Measurements from ENCODE around the gene KREMEN1.

The KREMEN1 gene

DNA sequence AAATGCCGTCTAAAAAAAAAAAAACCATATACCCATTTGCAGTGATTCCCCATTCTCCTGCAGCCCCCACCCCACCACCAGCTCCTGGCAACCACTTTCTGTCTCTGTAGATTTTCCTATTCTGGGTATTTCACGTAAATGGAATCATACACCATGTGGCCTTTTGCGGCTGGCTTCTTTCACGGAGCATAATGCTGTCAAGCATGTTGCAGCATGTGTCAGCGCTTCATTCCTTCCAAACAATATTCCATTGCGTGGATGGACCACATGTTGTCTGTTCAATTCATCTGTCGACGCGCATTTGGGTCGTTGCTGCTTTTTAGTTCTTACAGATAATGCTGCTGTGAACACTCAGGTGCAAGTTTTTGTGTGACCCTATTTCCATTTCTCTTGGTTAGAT lies 118.1 kb downstream of the KREMEN1 start:
- DNase-seq (ENCODE audit: low read depth), result no peak

DNA sequence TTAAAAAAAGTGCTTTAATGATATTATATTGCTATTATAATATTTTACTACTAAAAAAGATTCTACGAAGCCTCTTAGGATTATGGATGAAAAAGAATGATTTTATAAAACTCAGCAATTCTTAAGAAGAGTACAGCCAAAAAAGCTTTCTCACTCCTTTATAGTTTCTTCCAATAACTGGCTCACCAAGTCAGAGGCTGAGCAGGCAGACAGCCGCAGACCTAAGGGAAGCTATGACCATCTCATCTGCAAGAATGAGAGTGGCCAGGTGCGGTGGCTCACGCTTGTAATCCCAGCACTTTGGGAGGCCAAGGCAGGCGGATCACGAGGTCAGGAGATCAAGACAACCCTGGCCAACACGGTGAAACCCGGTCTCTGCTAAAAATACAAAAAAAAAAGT lies 120.2 kb downstream of the KREMEN1 start:
- DNase-seq (ENCODE audit: low read depth), result no peak

DNA sequence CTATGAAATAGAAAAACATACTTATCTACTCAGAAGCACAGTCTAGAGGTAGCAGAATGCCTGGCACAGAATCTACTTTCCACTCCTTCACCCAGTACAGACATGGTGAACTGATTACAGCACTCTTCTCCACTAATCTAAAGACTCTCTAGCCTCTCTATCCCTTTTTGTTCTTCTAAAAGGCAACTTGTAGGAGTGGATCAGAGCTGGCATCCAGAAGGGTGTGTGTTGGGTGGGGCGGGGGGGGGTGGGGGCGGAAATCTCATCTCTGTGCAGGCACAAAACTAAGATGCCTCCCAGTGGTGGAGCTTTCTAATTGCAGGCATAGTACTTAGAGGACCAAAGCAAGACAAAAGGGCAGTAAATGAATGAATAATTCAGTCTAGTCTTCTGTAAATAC lies 121.3 kb downstream of the KREMEN1 start:
- DNase-seq (ENCODE audit: low read depth), result no peak

DNA sequence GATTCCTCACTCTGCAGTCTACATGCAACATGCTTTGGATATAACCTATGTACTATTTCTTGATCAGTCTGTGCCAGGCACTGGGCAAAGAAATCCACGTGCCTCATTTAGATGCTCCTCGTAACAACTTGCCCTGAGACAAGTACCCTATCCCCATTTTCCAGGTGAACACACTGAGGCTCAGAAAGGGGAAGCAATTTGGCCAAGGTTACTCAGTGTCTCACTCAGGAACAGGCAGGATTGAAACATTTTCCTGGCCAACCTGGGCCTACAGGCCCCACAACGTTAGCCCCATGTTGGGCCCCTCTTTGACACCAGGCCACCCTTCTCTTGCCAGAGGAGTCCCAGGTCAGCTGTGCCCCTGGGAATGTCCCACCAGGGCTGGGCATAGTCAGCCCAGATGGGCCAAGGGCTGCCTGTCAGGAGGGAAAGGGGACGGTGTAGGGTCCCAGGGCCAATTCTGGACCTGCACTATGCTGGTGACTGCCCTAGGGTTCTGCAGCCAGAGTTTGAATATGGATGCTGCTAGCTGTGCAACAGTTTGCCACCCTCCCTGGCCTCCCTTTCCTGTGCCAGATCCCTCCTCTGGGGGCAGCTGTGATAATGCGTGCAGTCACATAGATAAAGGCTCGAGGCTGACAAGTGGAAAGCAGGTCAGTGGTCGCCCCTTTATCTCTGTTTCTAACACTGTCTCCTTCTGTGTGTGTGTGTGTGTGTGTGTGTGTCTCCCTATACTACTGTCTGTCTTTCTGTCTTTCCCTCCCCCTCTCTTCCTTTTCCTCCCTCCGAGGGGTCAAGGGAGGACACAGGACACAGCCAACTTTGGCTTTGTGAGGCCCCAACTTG lies 122.5 kb downstream of the KREMEN1 start:
- no peak for DNase-seq (ENCODE audit: low read depth)

DNA sequence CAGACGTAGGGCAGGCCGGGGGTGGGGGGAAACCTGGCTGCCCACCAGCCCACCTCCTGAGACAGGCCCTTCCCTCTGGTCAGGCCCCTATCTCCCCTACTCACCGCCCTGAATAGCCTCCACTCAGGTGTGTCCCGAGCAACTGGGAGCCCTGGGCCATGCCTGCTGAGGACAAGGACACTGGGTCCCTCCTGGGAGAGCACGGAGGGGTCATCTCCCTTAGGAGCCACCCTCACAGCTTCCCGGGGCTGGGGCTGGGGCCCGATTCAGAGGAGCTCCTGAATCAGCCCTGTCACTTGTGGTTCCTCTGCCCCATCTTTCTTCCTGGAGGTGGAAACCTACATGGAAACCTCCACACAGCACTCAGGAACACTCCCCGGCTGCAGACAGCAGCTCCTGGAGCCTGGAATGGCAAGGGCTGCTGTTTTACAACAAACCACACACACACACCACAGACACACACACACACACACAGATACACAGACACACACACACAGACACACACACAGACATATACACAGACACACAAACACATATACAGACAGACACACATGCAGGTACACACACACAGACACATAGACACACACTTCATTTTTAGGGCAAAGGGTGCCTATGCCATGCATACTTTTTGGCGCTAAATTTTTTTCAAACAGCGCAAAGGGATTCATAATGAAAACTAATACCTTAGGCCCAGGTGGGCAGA lies 123.3 kb downstream of the KREMEN1 start:
- DNase-seq (ENCODE audit: low read depth), result no peak

DNA sequence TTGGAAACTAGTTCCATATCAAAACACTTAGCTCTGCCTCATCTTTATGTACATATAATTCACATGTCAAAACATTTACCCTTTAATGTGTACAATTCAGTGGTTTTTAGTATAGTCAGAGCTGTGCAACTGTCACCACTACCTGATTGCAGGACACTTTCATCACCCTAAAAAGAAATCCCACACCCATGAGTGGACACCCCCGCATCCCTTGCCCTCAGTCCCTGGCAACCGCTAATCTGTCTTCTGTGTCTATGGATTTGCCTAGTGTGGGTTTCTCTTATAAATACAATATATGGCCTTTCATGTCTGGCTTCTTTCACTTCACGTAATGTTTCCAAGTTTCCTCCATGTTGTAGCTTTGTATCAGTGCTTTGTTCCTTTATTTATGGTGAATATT lies 124.3 kb downstream of the KREMEN1 start:
- no peak for DNase-seq (ENCODE audit: low read depth)

DNA sequence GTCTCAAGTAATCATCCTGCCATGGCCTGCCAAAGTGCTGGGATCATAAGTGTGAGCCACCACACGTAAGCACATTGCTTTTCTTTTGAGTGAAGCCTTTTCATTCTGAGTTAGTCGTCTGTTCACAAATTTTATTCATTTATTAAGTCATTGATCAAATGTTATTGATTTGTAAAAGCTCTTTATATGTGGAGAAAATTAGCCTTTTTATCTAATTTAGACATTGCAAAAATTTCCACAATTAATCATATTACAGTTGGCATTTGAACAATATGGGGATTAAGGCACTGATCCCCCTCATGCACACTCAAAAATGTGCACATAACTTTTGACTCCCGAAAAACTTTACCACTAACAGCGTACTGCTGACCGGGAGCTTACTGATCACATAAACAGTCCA lies 125.4 kb downstream of the KREMEN1 start:
- DNase-seq (ENCODE audit: low read depth), result no peak

DNA sequence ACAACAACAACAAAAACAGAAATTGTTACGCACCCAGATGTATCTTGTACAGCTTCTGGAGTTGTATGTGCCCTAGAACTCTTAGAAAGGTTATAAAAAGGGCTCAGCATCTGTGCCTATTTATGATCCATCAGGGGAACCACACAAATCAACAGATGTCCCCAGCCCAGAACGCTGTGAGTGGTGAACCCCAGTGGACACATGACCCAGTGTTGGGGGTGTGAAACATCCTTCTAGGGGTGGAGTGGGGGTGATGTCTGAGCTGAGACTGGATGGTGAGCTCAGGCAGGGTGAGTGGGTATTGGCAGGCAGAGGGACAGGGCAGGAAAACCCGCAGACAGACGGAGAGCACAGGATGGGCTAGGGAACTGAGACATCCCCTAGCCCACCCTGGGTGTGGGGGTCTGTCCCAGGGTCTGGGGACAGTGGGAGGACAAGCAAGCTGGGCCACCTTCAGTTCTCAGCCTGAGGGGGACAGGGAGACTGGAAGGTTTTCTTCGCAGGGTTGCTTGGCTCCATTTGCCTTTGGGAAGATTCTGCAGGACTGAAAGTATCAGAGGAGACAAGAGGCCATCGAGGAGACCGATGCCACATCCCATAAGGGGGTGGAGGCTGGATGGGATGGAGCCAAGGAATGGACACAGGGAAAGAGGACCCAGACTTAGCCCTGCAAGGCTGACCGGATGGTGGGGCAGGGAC lies 127.0 kb downstream of the KREMEN1 start:
- DNase-seq (ENCODE audit: low read depth), result no peak

DNA sequence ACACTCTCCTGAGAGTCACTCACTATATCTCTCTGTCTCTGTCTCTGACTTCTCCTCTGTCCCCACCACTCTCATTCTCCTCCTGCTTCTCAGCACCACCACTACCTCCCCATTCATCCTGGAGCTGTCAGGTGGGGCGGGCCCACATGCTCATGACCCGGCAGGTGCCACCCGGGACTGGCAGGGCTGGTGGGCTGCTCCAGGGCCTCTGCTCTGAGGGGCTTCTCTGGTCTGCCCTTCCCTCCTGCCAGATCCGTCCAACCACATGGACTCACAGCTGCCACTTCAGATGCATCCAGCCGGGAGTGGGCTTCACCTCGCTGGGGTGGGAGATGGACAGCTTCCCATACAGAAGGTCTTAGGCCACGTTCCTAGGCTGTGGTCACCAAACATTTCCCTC lies 128.1 kb downstream of the KREMEN1 start:
- DNase-seq (ENCODE audit: low read depth), result no peak

DNA sequence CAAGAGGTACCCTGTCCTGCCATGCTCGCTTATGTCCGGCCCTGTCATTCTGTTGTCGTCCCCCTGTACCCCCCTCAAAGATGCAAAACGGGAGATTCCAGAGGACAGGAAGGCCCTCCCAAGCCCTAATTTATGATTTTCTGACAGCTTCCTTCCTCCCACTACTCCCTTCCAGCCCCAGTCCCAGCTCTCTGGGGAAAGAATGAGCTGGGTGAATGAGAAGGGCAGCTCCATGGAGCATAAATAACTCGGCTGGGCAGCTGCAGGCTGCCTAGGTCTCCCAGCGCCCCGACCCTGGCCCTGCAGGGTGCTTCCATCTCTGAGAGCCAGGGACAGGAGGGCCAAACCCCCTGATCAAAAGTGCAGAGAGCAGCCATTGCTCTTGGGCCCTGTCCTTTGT lies 128.9 kb downstream of the KREMEN1 start:
- no peak for DNase-seq (ENCODE audit: low read depth)

DNA sequence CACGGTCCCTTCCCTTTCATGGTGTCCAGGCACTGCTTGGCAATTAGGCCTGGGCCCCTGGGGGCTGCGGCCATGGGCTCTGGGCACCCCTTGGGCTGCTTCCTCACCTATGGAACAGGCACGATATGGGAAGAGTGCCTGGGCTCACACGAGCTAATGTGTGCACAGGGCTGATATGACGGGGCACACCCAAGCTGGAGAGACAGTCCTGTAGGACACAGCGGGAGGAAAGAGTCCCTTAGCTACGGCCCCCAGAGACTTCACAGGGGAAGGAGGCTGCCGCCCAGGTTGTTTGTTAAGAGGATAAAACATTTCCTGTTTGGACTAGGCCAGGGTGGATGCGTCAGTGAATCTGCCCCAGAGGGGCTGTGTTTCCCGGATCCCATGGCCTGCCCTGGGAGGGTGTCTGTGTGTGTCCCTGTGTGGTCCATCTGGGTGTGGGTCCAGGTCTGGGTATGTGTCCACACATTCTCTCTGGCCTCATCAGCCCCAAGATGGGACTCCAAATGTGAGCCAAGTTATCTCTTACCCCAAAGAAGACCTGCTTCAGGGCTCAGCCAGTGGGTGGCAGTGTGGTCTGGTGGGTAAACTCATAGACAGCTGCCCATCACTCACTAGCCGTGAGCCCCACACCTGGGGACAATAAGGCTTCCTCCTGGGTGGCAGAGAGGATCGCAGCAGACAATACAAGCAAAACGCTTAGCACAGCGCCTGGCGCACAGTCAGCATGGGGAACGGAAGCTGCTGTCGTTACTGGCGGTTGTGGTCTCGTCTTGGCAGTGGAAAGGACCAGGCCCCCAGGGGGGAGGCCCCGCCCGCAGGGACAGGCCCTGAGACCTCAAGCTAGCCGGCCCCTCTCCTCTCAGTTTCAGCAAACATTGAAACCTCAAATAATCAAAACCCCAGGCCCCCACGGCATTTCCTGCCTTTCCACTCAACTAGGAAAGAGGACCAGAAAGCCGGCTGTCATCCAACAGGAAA lies 129.7 kb downstream of the KREMEN1 start:
- DNase-seq (ENCODE audit: low read depth), result no peak

DNA sequence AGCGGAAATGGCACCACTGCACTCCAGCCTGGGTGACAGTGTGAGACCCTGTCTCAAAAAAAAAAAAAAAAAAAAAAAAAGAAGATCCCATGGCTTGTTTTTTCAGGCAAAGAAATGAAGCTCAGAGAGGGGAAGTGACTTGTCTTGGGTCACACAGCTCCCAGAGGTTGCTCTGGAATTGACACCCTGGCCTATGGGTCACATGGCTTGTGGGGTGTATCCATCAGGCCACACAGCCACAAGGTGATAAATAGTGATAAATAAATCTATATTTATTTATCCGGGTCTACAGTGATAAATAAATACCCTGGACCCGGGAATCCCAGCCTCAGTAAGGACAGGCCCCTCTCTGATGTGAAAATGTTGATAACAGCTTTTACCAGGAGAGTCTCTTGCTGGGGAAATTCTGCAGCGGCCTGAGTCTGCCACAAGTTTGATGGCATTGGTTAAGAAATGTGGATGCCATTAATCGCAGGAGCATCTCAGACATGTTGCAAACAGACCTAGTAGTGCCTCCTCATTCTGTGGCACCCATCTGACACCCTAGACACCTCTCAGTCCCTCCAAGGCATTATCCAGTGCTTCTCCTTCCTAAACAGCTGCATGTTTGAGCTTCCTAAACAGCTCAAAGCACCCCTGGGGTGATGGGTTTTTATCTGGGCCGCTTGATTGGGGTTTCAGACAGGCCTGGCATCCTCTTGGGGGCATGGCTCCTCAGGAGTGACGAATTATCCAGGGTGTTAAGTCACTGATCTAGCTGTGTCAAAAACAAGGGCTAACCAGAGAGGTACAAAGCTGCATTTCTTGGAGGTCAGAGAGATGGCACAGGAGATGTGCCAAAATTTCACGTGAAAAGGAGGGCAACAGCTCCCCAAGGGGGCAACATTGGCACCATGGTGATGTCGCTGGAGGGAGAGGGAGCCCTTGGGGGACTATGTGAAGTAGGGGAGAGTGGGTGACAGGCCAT lies 130.9 kb downstream of the KREMEN1 start:
- DNase-seq (ENCODE audit: low read depth), result no peak

DNA sequence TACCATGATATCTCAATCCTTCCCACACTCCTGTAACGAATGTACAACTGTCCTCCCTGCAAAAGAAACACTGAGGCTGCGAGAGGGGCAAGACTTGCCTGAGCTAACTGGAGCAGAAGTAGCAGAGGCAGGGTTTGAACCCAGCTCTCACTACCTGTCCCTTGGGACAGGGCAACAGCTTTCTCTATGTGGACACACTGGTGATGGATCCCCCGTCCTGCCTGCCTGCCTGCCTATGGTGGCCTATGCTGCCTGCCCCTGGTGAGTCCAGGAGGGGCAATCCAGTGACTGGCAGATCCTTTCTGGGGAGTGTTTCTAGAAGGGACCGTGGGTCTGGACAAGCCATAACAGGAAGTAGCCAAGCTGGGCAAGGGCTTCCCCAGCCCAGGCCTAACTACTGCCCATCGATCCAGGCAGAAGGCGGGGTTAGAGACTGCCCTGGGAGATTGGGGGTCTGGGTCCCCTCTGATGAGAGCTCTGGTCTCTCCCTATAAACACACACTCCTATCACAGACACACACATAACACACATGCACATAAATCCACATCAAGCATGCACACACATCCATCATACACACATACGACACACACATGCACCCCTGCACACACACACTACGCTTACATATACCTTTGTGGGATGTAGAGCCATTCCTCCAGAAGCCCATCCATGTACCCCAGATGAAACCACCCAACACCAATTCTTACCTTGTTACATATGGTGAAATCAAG lies 131.8 kb downstream of the KREMEN1 start:
- no peak for DNase-seq (ENCODE audit: low read depth)

DNA sequence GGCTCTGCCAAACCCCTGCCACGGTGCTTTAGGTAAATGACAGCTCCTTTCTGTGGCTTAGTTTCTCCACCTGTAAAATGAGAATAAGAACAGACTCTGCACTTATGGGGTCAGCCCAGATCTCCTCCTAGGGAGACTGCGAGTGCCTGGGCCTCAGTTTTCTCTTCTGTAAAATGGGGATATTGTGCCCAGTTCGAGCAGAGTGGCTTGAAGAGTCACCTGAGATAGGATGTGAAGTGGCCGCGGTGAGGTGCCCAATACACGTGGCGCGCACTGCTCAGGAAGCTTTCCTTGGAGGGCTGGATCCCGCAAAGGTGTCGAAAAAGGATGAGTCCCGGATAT lies 132.4 kb downstream of the KREMEN1 start:
- DNase-seq (ENCODE audit: low read depth), result no peak

DNA sequence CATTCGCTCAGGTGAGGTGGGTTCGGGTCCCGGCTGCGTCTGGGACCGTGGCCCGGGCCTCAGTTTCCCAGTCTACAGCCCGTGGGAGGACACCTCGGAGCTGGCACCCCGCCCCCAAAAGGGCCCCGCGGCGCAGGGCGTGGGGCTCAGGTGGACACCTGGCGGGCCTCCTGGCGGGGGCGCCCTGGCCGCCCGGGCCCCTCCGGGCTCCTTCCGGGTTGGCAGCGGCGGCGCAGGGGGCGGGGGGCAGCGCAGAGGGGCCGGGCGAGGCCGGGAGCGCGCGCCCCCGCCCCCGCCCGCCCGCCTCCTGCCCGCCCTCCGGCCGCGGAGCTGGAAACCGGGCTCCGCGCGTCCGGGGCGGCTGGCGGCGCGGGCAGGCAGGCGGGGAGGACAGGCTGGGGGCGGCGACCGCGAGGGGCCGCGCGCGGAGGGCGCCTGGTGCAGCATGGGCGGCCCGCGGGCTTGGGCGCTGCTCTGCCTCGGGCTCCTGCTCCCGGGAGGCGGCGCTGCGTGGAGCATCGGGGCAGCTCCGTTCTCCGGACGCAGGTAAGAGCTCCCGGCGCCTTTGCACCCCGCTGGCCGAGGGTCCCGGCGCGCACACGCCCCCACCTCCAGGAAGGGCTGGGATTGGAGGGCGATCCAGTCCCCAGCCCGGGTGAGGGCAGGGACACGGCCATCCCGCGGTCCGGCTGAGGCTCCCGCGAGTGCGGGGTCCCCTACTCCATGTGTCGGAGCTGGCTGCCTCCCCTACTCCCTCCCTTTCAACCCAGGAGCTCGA lies 132.9 kb downstream of the KREMEN1 start, which contains the start of gene EMID1:
Gene EMID1 (plus strand): TSS at position 303 of the 778 bp plus-strand sequence. CDS start 143 bp downstream, at position 446.
- DNase-seq (ENCODE audit: low read depth), result no peak

DNA sequence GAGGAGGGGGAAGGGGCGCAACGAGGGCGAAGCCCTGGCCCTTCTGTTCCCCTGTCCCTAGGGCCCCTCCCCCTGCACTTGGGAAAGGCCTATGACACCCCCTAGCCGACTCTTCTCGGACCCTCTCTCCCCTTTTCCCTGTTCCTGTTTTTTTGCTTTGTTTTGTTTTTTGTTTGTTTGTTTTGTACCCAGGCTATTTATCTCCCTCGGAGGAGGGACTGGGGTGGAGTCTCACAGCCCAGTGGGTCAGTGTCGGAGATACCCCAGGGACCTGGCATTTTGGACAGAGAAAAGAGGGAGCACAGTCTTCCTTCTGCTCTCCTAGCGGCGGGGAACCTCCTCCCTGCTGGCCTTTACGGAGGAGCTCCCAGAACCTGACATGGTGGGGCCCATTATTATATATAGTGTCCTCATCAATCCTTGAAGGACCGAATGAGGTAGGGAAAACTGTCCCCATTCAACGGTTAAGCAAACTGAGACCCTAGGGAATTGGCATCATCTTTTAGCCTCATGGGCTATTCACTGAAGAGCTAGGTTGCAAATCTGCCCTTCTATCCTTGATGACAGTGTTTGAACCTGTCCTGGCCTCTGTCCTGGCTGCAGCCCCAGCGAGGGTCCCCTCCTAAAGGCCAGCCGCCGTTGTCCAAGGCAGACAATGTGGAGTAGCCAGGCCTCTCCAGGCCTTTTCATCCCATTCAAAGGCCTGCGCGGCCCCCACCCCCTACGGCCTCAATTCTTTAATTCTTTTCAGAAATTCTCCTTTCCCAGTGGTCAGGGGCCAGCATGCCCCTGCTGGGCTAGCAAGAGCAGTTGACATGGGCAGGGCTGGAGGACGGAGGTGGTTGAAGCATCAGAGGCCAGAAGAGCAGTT lies 133.8 kb downstream of the KREMEN1 start:
- no peak for DNase-seq (ENCODE audit: low read depth)

DNA sequence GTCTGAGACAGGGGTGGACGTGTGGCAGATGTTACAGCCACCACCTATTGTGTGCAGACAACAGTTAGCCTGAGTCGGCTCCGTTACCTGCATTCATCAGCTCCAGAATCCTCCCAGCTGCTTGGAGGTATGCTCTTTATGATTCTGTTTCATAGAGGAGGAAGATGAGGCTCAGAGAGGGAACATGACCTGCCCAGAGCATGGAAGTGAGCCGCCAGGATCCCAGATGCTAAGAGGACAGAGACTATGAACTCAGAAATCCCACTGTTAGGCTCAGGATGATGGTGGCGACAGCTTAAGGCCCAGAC lies 134.4 kb downstream of the KREMEN1 start:
- DNase-seq (ENCODE audit: low read depth), result no peak
